HG03103 (cell line): ENCODE results near the gene NRARP.
A peak's percentile ranks its signal among the peaks of the same experiment; 100 is the strongest.
"Not testable (repeated sequence)": the region's sequence is repeated elsewhere in the genome, so short reads cannot be mapped to it uniquely, and the experiment has no call there.

ENCODE experiments used
- ATAC-seq: cut with Tn5 transposase; IDR thresholded peaks from one replicate; pipeline ENCODE4 v1.9.1; 2021; ENCODE audit warnings: low read depth; ENCODE audit not compliant: unreplicated experiment

The NRARP gene, protein sequence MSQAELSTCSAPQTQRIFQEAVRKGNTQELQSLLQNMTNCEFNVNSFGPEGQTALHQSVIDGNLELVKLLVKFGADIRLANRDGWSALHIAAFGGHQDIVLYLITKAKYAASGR

DNA sequence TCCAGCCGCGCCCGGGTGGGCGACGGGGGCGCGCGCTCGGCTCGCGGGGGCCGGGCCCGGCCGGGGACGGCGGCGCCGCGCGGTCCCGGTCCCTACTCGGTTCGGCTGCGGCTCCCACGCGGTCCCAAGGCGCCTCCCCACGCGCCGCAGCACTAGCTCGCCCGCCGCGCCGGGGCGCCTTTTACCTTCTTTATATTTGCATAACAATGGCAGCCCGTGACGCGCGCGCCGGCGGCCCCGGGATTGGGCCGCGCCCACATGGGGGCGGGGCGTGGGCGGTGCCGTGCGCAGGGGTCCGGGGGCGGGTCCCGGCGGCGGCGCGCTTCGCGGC is at the start of gene NRARP:
Gene NRARP, minus strand, starts transcription at position 154 of the 331 bp plus-strand sequence. CDS start 343 bp downstream, outside the sequence.
- ATAC-seq: peak; percentile 62

- ATAC-seq: no peak
Observed at GRCh38 chr9:137350696-137351584, 48.9 kb upstream of the NRARP start.

DNA sequence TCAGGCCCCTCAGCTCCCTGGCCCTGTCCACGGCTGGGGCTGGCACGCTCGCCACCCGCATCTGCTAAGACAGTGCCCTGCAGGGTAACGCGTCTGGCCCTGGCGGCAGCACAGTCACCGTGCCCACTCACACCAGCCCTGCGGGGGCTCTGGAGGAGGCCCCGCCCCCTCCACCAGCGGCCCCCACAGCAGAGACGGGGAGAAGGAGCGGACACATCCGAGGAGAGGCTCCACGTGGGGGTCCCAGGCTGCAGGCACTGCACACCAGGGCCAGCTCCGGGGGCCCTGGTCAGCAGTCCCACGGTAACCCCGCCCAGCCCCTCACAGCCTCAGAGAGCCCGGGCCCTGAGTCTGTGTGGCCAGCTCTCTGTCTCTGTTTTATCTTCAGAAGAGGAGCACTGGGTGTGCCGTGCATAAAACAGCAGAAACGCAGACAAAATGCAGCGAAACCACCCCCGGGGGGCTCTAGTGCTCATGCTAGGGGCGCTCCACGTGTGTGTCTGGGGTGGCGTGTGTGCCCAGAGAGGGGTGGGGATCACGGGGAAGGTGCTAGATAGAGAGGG is 47.5 kb upstream of the NRARP start:
- no peak for ATAC-seq

DNA sequence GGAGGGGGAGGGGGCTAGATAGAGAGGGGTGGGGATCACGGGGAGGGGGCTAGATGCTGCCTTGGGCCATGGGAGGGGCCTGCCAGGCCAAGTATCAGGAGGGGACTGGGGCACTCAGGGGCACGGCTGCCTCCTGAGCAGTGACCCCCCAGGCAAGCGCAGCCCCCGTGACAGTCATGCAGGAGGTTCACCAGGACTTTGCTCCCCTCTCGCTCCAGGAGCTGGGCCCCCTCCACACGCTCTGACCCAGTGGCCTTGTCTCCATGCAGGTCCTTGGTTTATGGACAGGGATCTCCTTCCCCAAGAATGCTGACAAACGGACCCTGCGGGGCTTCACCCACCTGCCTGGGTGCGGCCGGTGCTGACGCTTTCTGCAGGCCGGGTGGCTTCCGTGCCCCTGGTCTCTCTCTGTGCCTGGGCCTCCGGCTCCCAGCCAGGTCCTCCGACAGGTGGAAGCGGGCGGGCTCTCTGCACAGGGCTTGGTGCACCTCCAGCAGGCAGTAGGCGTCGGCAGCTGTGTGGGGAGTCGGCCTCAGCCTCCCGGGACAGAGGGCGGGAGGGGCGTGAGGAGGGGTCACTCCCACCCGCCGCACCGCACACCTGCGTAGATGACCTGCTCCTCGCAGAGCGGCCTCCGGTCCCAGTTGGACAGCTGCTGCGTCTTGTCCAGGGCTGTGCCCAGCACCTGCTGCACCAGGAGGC is 46.8 kb upstream of the NRARP start:
- ATAC-seq: no peak

GRCh38 chr9:137347928-137348327 is 45.9 kb upstream of the NRARP start:
- ATAC-seq: no peak

DNA sequence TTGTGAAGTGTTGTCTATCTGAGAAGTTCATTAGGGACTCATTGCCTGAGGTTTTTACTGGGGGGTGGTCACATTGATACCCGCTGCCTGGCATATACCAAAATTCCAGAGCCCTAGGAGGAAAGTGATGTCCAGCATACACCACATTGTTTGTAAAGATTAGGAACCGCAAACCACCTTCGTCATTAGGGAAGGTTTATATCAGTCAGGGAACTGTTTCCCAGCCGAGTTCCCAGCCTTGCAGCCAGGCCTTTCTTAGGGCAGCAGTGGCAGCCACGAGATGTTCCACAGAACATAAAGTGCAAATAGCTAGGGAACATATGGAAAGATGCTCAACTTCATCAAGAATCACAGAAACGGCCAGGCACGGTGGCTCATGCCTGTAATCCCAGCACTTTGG is 40.4 kb upstream of the NRARP start:
- no peak for ATAC-seq

GRCh38 chr9:137341227-137341626 is 39.2 kb upstream of the NRARP start:
- ATAC-seq: no peak

DNA sequence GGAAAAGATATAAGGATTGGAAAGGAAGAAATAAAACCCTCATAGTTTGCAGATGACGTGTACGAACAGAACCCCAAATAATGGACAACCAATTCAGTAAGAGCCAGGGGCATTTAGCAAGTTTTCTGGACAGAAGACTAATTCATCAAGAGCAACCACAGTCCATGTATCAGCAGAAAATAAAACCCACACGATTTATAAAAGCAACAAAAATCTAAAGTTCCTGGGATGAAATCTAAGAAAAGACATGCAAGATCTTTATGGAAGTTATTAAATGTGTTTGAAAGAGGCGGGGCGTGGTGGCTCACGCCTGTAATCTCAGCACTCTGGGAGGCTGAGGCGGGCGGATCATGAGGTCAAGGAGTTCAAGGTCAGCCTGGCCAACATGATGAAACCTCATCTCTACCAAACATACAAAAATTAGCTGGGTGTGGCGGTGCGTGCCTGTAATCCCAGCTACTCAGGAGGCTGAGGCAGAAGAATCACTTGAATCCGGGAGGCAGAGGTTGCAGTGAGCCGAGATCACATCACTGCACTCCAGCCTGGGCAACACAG is 37.9 kb upstream of the NRARP start:
- ATAC-seq: not testable (repeated sequence)

GRCh38 chr9:137339045-137339907 is 37.2 kb upstream of the NRARP start:
- ATAC-seq: no peak

DNA sequence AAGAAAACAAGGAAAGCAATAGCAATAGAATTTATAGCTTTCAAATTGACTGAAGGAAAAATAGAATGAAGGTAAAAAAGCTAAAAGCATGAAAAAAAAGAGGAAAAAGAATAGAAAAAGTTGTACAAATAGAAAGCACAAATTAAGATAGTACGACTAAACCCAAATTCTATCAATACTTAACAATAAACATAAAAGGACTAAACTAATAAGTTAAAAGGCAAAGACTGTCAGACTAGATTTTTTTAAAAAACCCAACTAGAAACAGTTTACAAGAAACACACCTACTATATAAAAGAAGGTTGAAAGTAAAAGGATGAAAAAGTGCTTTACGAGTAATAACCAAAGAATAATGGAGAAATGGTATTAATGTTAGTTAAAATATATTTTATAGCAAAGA is 34.7 kb upstream of the NRARP start:
- no peak for ATAC-seq

GRCh38 chr9:137333016-137333671 is 31.1 kb upstream of the NRARP start:
- ATAC-seq: no peak

DNA sequence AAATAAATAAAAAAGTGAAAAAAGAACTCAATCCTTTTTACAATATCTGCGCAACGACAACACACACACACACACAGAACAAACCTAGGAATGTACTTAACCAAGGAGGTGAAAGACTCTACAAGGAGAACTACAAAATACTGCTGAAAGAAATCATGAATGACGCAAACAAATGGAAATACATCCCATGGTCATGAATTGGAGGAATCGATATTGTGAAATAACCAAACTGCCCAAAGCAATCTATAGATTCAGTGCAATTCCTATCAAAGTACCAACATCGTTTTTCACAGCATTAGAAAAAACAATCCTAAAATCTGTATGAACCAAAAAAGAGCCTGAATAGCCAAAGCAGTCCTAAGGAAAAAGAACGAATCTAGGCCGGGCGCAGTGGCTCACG is 29.9 kb upstream of the NRARP start:
- no peak for ATAC-seq

DNA sequence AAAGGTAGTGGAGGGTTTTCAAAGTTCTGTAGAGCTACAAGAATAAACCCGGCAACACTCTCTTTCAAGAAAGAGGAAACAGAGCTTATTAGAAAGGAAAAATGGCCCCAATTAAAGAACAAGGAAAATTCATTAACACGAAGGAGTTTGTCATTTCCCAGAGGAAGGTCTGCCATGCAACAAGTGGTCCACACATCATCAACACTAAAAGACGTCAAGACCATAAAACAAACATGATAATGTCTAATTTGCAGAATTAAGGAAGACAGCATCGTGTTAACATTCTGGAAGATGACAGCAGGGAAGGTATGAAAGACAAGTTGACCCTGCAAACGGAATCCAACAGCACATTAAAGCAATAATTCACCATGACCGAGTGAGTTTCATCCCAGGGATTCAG is 28.6 kb upstream of the NRARP start:
- ATAC-seq: no peak

- ATAC-seq: not testable (repeated sequence)
Observed at GRCh38 chr9:137329590-137329989, 27.5 kb upstream of the NRARP start.

DNA sequence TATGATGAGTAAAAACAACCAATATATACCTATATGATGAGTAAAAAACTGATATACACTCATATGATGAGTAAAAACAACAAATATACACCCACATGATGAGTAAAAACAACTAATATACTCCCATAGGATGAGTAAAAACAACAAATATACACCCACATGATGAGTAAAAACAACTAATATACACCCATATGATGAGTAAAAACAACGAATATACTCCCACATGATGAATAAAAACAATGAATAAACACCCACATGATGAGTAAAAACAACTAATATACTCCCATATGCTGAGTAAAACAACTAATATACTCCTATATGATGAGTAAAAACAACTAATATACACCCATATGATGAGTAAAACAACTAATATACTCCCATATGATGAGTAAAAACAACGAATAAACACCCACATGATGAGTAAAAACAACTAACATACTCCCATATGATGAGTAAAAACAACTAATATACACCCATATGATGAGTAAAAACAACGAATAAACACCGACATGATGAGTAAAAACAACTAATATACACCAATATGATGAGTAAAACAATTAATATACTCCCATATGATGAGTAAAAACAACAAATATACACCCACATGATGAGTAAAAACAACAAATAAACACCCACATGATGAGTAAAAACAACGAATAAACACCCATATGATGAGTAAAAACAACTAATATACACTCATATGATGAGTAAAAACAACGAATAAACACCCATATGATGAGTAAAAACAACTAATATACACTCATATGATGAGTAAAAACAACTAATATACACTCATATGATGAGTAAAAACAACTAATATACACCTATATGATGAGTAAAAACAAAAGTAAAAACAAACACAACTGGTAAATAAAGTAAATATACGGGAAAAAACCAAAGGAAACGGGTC is 25.8 kb upstream of the NRARP start:
- not testable (repeated sequence) for ATAC-seq

DNA sequence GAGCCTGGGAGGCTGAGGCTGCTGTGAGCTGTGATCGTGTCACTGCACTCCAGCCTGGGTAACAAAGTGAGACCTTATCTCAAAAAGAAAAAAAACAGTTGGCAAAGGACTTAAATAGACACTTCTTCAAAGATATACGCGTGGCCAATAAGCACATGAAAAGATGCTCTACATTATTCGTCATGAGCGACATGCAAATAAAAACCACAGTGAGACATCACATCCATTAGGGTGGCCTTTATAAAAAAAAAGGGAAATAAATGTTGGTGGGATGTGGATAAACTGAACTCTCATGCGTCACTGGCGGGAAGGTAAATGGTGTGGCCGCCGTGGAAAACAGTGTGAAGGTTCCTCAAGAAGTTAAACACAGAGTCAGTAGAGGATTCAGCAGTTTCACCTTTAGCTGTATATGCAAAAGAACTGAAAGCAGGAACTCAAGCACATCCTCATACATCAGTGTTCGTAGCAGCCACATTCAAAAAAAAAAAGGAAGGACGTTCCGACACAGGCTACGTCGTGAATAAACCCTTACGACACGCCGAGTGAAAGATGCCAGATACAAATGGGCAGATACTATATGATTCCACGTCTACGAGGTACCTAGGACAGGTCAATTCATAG is 24.5 kb upstream of the NRARP start:
- ATAC-seq: no peak

GRCh38 chr9:137325799-137326198 is 23.7 kb upstream of the NRARP start:
- no peak for ATAC-seq

DNA sequence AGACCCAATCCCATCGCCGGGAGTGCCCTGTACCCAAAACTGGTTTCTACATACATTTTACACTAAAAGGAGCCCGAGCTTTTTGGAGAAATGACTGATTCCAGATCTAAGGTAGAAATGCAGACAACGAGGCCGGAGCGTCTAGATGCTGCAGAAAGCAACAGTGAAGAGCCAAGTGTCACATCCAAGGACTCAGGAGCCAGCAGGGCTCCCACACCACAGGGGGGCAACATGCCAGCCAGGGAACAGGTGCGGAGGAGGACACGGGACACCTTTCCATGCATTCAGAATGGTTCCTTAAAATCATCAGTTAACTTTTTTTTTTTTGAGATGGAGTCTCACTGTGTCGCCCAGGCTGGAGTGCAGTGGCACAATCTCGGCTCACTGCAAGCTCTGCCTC is 23.1 kb upstream of the NRARP start:
- no peak for ATAC-seq
